ENCODE measurements around the gene CEP128.
A peak's percentile ranks its signal among the peaks of the same experiment; 100 is the strongest.

The CEP128 gene

GRCh38 chr14:80536456-80536855 lies 405.1 kb downstream of the CEP128 start:
- DNase-seq = no peak

GRCh38 chr14:80535171-80535570 lies 406.4 kb downstream of the CEP128 start:
- DNase-seq = no peak

- DNase-seq = no peak
Observed at GRCh38 chr14:80523518-80524117, 417.9 kb downstream of the CEP128 start.

GRCh38 chr14:80522936-80523335 lies 418.6 kb downstream of the CEP128 start:
- no peak for DNase-seq

- DNase-seq = no peak
Observed at GRCh38 chr14:80522411-80522810, 419.1 kb downstream of the CEP128 start.

GRCh38 chr14:80521456-80521855 lies 420.1 kb downstream of the CEP128 start:
- no peak for DNase-seq

- DNase-seq = no peak
Observed at GRCh38 chr14:80519002-80519401, 422.5 kb downstream of the CEP128 start.

GRCh38 chr14:80518173-80518572 lies 423.4 kb downstream of the CEP128 start:
- no peak for DNase-seq

GRCh38 chr14:80507292-80507869 lies 434.2 kb downstream of the CEP128 start:
- no peak for DNase-seq

- no peak for DNase-seq
Observed at GRCh38 chr14:80504781-80505180, 436.8 kb downstream of the CEP128 start.

GRCh38 chr14:80498533-80498932 lies 443.0 kb downstream of the CEP128 start:
- no peak for DNase-seq

GRCh38 chr14:80496090-80496489 lies 445.4 kb downstream of the CEP128 start:
- DNase-seq = no peak

- no peak for DNase-seq
Observed at GRCh38 chr14:80494769-80495168, 446.8 kb downstream of the CEP128 start.

GRCh38 chr14:80493620-80494019 lies 447.9 kb downstream of the CEP128 start:
- DNase-seq = no peak

- no peak for DNase-seq
Observed at GRCh38 chr14:80491650-80492049, 449.9 kb downstream of the CEP128 start.

GRCh38 chr14:80491131-80491530 lies 450.4 kb downstream of the CEP128 start:
- peak; percentile 12 for DNase-seq

- no peak for DNase-seq
Observed at GRCh38 chr14:80489513-80489912, 452.0 kb downstream of the CEP128 start.

GRCh38 chr14:80485764-80486163 lies 455.8 kb downstream of the CEP128 start:
- no peak for DNase-seq

GRCh38 chr14:80483331-80483730 lies 458.2 kb downstream of the CEP128 start:
- no peak for DNase-seq

GRCh38 chr14:80477388-80478160 lies 464.0 kb downstream of the CEP128 start:
- DNase-seq = no peak

GRCh38 chr14:80475074-80475473 lies 466.5 kb downstream of the CEP128 start:
- DNase-seq = no peak

- no peak for DNase-seq
Observed at GRCh38 chr14:80468331-80469122, 473.0 kb downstream of the CEP128 start.

- DNase-seq = no peak
Observed at GRCh38 chr14:80465546-80466220, 475.9 kb downstream of the CEP128 start.

Data from hematopoietic multipotent progenitor cell treated with erythropoietin and hydrocortisone succinate and interleukin-3 and kit ligand, for 4 days (in vitro differentiated cells).